ENCODE data around the gene BMPR1A.
A peak's percentile ranks its signal among the peaks of the same experiment; 100 is the strongest.

The BMPR1A gene

DNA sequence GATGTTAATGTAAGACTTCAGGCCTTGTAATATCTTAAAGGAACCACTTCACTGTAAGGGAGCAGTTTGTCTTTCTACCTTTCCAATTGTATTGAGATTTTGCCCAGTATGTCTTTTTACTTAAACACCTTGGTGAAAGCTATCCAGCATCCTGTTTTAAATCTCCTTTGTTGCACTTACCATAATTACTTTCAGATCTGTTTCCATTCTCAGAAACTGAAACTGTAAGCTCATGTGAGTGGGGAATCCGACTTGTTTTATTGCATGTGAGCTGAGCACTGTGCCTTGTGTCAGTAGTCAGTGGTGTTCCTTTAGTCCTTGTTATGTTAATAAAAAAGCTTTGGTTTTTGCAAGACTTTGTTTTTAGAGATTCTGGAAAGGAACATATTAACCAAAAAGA is 42.2 kb downstream of the BMPR1A start:
- peaks cover 23% of the 10 kb centered on the region for H3K4me1 ChIP-seq (ENCODE audit: control insufficient read depth, insufficient read depth, low read length)
- no peak overlapping the region for H3K4me3 ChIP-seq (ENCODE audit: low read length)
- peak overlapping the region; percentile 32 for H3K27ac ChIP-seq (ENCODE audit: low read depth, low read length)
- H3K36me3 ChIP-seq (ENCODE audit: control insufficient read depth, insufficient read depth, low read length): no peaks in the 10 kb centered on the region
- no peak overlapping the region for H3K9ac ChIP-seq (ENCODE audit: low read length)
- H3K27me3 ChIP-seq (ENCODE audit: control insufficient read depth, insufficient read depth, low read length): no peaks in the 10 kb centered on the region

DNA sequence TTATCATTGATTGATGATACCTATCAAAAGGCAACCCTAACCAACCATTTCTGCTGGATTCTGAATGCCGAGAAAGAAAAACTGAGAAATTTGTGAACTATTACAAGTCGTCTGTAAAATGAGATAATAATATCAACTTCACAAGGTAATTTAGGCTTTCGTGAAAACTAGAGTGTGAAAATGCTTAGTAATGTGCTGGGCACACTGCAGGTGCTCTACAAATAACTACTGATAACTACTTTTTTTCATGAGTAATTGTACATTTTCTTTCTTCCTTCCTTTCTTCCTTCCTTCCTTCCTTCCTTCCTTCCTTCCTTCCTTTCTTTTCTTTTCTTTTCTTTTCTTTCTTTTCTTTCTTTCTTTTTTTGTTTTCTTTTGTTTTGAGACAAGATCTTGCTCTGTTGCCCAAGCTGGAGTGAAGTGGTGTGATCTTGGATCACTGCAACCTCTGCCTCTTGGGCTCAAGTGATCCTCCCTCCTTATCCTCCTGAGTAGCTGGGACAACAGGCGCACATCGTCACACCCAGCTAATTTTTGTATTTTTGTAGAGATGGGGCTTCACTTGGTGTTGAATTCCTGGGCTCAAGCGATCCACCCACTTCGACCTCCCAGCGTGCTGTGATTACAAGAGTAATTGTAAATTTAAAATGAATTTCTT is 42.9 kb downstream of the BMPR1A start:
- peaks cover 21% of the 10 kb centered on the region for H3K4me1 ChIP-seq (ENCODE audit: control insufficient read depth, insufficient read depth, low read length)
- no peak overlapping the region for H3K4me3 ChIP-seq (ENCODE audit: low read length)
- no peak overlapping the region for H3K27ac ChIP-seq (ENCODE audit: low read depth, low read length)
- no peaks in the 10 kb centered on the region for H3K36me3 ChIP-seq (ENCODE audit: control insufficient read depth, insufficient read depth, low read length)
- H3K9ac ChIP-seq (ENCODE audit: low read length): no peak overlapping the region
- H3K27me3 ChIP-seq (ENCODE audit: control insufficient read depth, insufficient read depth, low read length): no peaks in the 10 kb centered on the region

DNA sequence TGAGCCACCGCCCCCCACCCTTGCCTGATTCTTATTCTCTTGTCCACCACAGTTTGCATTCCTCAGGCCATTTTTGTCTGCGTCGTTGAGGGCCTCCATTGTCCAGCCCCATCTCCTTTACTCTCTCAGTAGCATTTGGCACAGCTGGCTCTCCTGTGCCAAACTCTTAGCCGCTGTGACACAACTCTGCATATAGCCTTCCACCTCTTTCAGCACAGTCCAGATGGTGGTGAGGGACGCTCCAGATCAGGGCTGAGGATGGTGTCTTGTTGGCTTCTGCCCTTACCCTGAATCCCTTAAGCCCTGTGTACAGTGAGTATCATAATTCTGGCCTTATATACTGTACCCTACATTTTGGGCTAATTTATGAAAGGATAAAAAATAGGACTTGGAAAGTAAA is 45.6 kb downstream of the BMPR1A start:
- H3K36me3 ChIP-seq (ENCODE audit: control insufficient read depth, insufficient read depth, low read length): no peaks in the 10 kb centered on the region
- no peak overlapping the region for H3K4me3 ChIP-seq (ENCODE audit: low read length)
- H3K4me1 ChIP-seq (ENCODE audit: control insufficient read depth, insufficient read depth, low read length): peaks cover 13% of the 10 kb centered on the region
- H3K27ac ChIP-seq (ENCODE audit: low read depth, low read length): no peak overlapping the region
- H3K9ac ChIP-seq (ENCODE audit: low read length): no peak overlapping the region
- H3K27me3 ChIP-seq (ENCODE audit: control insufficient read depth, insufficient read depth, low read length): no peaks in the 10 kb centered on the region

DNA sequence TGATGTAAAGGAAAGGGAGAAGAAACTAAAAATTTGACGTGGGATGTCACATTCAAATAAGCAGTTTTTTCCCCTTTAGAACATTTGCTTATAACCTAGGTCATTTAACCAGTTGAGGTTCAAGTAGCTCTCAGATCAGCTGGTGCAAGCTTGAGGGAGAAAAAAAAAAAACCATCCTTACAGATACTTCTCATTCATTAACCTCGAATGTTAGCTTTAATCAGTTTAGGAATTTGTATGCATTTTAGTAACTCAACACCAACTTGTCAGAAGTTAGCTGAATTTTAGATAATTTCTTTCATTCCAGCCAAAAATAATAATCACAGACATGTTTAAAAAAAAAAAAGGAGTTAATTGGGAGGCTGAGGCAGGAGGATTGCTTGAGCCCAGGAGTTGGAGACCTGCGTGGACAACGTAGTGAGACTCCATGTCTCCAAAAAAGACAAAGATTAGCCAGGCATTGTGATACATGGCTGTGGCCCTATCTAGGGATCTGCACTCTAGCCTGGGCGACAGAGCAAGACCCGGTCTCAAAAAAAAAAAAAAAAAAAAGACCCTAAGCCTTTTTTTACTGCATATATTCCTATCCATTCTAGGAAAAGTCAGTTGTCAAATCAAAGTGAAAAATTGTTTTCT is 46.2 kb downstream of the BMPR1A start:
- no peak overlapping the region for H3K9ac ChIP-seq (ENCODE audit: low read length)
- peaks cover 11% of the 10 kb centered on the region for H3K4me1 ChIP-seq (ENCODE audit: control insufficient read depth, insufficient read depth, low read length)
- no peak overlapping the region for H3K27ac ChIP-seq (ENCODE audit: low read depth, low read length)
- H3K36me3 ChIP-seq (ENCODE audit: control insufficient read depth, insufficient read depth, low read length): no peaks in the 10 kb centered on the region
- H3K27me3 ChIP-seq (ENCODE audit: control insufficient read depth, insufficient read depth, low read length): no peaks in the 10 kb centered on the region
- H3K4me3 ChIP-seq (ENCODE audit: low read length): no peak overlapping the region

GRCh38 chr10:86803156-86803555 is 46.7 kb downstream of the BMPR1A start:
- Histone ChIP-seq H3K36me3 (ENCODE audit: control insufficient read depth, insufficient read depth, low read length) (no peaks in the 10 kb centered on the region), H3K27me3 (ENCODE audit: control insufficient read depth, insufficient read depth, low read length) (no peaks in the 10 kb centered on the region), H3K27ac (ENCODE audit: low read depth, low read length) (no peak overlapping the region), H3K9ac (ENCODE audit: low read length) (no peak overlapping the region), H3K4me1 (ENCODE audit: control insufficient read depth, insufficient read depth, low read length) (peaks cover 10% of the 10 kb centered on the region), H3K4me3 (ENCODE audit: low read length) (no peak overlapping the region)

DNA sequence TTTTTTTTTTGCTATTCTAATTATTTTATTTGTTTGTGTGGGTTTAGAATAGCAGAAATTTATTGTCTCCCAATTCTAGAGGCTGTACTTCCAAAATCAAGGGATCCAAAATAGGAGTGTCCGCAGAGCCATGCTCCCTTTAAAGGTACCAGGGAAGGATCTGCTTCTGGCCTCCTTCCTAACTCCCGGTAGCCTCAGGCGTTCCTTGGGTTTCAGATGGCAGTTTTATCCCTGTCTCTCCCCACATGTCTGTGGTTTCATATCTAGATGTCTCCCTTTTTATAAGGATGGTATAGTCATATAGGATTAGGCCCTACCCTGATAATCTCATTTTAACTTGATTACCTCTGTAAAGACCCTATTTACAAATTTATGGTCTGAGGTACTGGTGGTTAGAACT is 48.4 kb downstream of the BMPR1A start:
- H3K4me1 ChIP-seq (ENCODE audit: control insufficient read depth, insufficient read depth, low read length): peaks cover 4% of the 10 kb centered on the region
- no peak overlapping the region for H3K27ac ChIP-seq (ENCODE audit: low read depth, low read length)
- no peak overlapping the region for H3K4me3 ChIP-seq (ENCODE audit: low read length)
- no peaks in the 10 kb centered on the region for H3K27me3 ChIP-seq (ENCODE audit: control insufficient read depth, insufficient read depth, low read length)
- no peak overlapping the region for H3K9ac ChIP-seq (ENCODE audit: low read length)
- no peaks in the 10 kb centered on the region for H3K36me3 ChIP-seq (ENCODE audit: control insufficient read depth, insufficient read depth, low read length)

GRCh38 chr10:86813101-86813500 is 56.7 kb downstream of the BMPR1A start:
- Histone ChIP-seq H3K36me3 (ENCODE audit: control insufficient read depth, insufficient read depth, low read length) (no peaks in the 10 kb centered on the region), H3K4me1 (ENCODE audit: control insufficient read depth, insufficient read depth, low read length) (peaks cover 32% of the 10 kb centered on the region), H3K27me3 (ENCODE audit: control insufficient read depth, insufficient read depth, low read length) (no peaks in the 10 kb centered on the region), H3K9ac (ENCODE audit: low read length) (no peak overlapping the region), H3K4me3 (ENCODE audit: low read length) (peak overlapping the region; percentile 11), H3K27ac (ENCODE audit: low read depth, low read length) (peak overlapping the region; percentile 75)

DNA sequence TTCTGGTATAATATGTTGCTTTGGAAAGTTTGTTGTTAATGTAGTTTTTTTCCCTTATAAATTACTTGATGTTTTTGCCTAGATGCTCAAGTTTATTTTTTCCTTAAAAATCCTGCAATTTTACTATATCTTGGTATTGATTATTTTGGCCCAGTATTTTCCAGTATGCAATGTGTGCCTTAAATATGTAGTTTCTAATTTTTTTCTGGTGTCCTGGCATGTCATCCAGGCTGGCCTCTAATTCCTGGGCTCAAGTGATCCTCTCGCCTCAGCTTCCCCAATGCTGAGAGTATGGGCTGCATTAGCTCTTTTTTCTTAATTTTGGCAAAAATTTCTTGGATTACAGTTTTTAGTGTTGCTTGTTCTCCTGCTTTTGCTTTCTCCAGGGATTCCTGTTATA is 57.6 kb downstream of the BMPR1A start:
- Histone ChIP-seq H3K4me3 (ENCODE audit: low read length) (no peak overlapping the region), H3K27ac (ENCODE audit: low read depth, low read length) (peak overlapping the region; percentile 75), H3K27me3 (ENCODE audit: control insufficient read depth, insufficient read depth, low read length) (no peaks in the 10 kb centered on the region), H3K36me3 (ENCODE audit: control insufficient read depth, insufficient read depth, low read length) (no peaks in the 10 kb centered on the region), H3K4me1 (ENCODE audit: control insufficient read depth, insufficient read depth, low read length) (peaks cover 32% of the 10 kb centered on the region), H3K9ac (ENCODE audit: low read length) (no peak overlapping the region)

- H3K36me3 ChIP-seq (ENCODE audit: control insufficient read depth, insufficient read depth, low read length): no peaks in the 10 kb centered on the region
- no peak overlapping the region for H3K9ac ChIP-seq (ENCODE audit: low read length)
- no peak overlapping the region for H3K4me3 ChIP-seq (ENCODE audit: low read length)
- H3K27me3 ChIP-seq (ENCODE audit: control insufficient read depth, insufficient read depth, low read length): no peaks in the 10 kb centered on the region
- H3K27ac ChIP-seq (ENCODE audit: low read depth, low read length): peak overlapping the region; percentile 73
- H3K4me1 ChIP-seq (ENCODE audit: control insufficient read depth, insufficient read depth, low read length): peaks cover 34% of the 10 kb centered on the region
These were observed 58.7 kb downstream of the BMPR1A start for GRCh38 chr10:86815035-86815617.

DNA sequence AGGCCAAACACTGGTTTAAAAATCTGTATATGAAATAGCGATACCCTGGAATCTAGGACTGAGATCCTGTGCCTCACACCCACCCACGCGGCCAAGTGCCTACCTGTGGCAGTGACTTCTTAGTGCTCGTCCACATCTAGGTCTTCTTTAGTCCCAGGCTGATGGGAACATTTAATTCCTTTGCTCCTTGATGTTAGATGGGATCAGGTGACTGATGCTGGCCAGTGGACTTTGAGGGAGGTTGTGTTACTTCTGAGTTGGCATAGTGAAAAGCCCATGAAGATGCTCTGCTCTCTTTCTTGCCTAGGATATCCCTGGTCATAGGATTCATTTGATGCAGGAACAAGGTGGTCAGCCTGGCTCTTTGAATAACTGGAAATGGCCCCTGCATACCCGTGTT is 59.2 kb downstream of the BMPR1A start:
- peaks cover 34% of the 10 kb centered on the region for H3K4me1 ChIP-seq (ENCODE audit: control insufficient read depth, insufficient read depth, low read length)
- H3K4me3 ChIP-seq (ENCODE audit: low read length): no peak overlapping the region
- H3K27ac ChIP-seq (ENCODE audit: low read depth, low read length): peak overlapping the region; percentile 73
- no peaks in the 10 kb centered on the region for H3K27me3 ChIP-seq (ENCODE audit: control insufficient read depth, insufficient read depth, low read length)
- H3K9ac ChIP-seq (ENCODE audit: low read length): no peak overlapping the region
- H3K36me3 ChIP-seq (ENCODE audit: control insufficient read depth, insufficient read depth, low read length): no peaks in the 10 kb centered on the region

GRCh38 chr10:86817246-86817645 is 60.8 kb downstream of the BMPR1A start:
- H3K4me1 ChIP-seq (ENCODE audit: control insufficient read depth, insufficient read depth, low read length): peaks cover 33% of the 10 kb centered on the region
- no peak overlapping the region for H3K27ac ChIP-seq (ENCODE audit: low read depth, low read length)
- H3K9ac ChIP-seq (ENCODE audit: low read length): no peak overlapping the region
- H3K27me3 ChIP-seq (ENCODE audit: control insufficient read depth, insufficient read depth, low read length): no peaks in the 10 kb centered on the region
- H3K36me3 ChIP-seq (ENCODE audit: control insufficient read depth, insufficient read depth, low read length): no peaks in the 10 kb centered on the region
- H3K4me3 ChIP-seq (ENCODE audit: low read length): no peak overlapping the region

DNA sequence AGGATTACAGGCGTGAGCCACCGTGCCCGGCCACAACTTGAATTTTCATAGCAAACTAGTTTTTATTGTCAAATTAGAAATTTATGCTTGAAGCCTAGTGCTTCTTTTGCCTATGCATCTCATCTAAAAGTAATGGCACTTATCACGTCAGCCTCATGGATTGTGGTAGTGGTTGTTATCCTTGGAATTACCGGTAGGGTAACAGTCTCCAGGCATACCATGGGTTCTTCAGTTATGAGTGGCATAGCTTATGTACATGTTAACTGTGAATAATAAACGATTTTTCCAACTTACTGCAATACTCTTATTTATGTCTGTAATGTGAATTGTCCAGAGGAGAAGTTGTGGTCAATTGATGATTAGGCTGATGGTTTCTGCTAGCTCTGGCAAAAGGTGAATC is 63.1 kb downstream of the BMPR1A start:
- Histone ChIP-seq H3K4me3 (ENCODE audit: low read length) (no peak overlapping the region), H3K36me3 (ENCODE audit: control insufficient read depth, insufficient read depth, low read length) (no peaks in the 10 kb centered on the region), H3K27ac (ENCODE audit: low read depth, low read length) (no peak overlapping the region), H3K9ac (ENCODE audit: low read length) (no peak overlapping the region), H3K4me1 (ENCODE audit: control insufficient read depth, insufficient read depth, low read length) (peaks cover 23% of the 10 kb centered on the region), H3K27me3 (ENCODE audit: control insufficient read depth, insufficient read depth, low read length) (no peaks in the 10 kb centered on the region)

GRCh38 chr10:86820509-86820908 is 64.1 kb downstream of the BMPR1A start:
- Histone ChIP-seq H3K9ac (ENCODE audit: low read length) (no peak overlapping the region), H3K4me1 (ENCODE audit: control insufficient read depth, insufficient read depth, low read length) (peaks cover 18% of the 10 kb centered on the region), H3K27me3 (ENCODE audit: control insufficient read depth, insufficient read depth, low read length) (no peaks in the 10 kb centered on the region), H3K27ac (ENCODE audit: low read depth, low read length) (no peak overlapping the region), H3K4me3 (ENCODE audit: low read length) (no peak overlapping the region), H3K36me3 (ENCODE audit: control insufficient read depth, insufficient read depth, low read length) (no peaks in the 10 kb centered on the region)

Data from rectal smooth muscle tissue (tissue), 1 donor.